ENCODE measurements around the gene NOBOX. TPM values are rescaled to one million over a fixed set of nuclear protein-coding genes. Genes with fewer than 3 reads are reported as not detected.

The NOBOX gene
- total RNA-seq: not detected

DNA sequence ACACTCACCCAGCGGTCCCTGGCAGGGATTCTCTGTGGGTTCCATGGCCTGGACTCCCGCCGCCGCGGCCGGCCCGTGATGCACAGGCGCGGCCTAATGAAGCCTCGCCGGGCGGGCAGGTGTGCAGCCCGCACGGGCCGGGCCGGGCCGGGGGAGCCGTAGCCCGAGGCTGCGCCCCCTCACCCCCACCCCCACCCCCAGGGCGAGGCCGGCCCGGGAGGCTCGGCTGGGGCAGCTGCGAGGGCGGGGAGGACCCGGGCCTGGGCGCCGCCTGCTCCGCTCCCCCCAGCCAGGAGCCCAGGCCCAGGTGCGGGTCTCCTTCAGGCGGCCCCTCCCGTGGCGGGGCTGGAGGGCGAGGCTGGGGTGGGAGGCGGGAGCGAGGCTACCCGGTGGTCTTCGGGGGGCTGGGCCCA is at the start of gene NOBOX:
NOBOX (minus strand) TSS at position 45 of the 413 bp plus-strand sequence.

DNA sequence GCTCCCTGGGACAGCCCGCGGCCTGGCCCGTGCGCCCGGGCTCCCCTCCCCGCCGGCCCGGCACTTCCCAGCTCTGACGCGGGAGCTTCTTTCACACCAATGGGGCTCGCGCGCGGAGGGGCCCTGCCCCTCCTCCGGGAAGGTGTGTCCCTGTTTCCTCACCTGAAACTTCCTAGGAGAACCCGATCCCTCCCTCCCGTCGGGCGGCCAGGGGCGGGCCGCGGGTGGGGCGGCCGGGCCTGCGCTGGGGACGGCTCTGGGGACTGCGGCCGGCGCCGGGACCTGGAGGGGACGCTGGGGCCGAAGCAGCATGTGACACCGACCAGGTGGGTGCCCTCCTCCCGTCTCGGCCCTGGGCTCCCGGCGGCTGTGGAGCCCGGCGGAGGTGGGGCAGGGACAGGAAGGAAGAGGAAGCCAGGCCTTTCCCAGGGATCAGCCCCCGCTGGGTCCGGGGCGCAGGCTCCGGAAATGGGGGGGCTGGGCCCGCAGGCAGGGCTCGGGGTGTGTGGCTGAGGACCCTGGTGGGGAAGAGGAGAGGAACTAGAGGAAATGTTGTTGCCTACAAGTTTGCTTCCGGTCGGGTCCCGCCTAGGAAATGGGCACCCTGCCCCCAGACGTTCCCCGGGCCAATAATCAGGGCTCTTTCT is 48.2 kb downstream of the NOBOX start, which contains the start of gene ARHGEF5:
ARHGEF5 (plus strand) TSS at position 227 of the 647 bp plus-strand sequence. CDS start 7,268 bp downstream, outside the sequence.

Small RNA genes within 50 kb of the gene (small RNA-seq; reads per million reads assigned to genes)
- gene RNU6ATAC40P (ENCODE audit: low replicate concordance): not detected

Other genes with a start within 250 kb of the NOBOX start
- gene CTAGE4, start 220.2 kb downstream of the NOBOX start, total RNA-seq: 1.6 TPM
- gene ARHGEF35, start 207.9 kb downstream of the NOBOX start, total RNA-seq: 1.6 TPM
- gene OR2A42, start 164.1 kb downstream of the NOBOX start, total RNA-seq: under 0.01 TPM
- gene OR2A7, start 138.9 kb downstream of the NOBOX start, total RNA-seq: 0.94 TPM
- not detected for gene CTAGE8, start 134.4 kb downstream of the NOBOX start, total RNA-seq
- not detected for gene OR2A1, start 91.3 kb downstream of the NOBOX start, total RNA-seq
- 1.3 TPM for gene ARHGEF5, start 48.3 kb downstream of the NOBOX start, total RNA-seq

All from parietal lobe (tissue), 2 donors.